Epithelial cell of proximal tubule (primary cell): ENCODE measurements around the gene ATXN7. TPM values are rescaled to one million over a fixed set of nuclear protein-coding genes. Genes with fewer than 3 reads are reported as not detected.

Source experiments
- DNase-seq: peaks from one replicate; pipeline ENCODE4 v3.0.0-alpha.2; 2011; ENCODE audit warnings: low read depth
- H3K4me3 ChIP-seq: 2 replicates; pipeline ENCODE4 v1.5.1; 2011; ENCODE audit warnings: low read depth, mild to moderate bottlenecking, low read length
- CTCF ChIP-seq: conservative IDR thresholded peaks from 2 replicates; pipeline ENCODE4 v1.5.1; 2012; ENCODE audit warnings: low read depth, mild to moderate bottlenecking, low read length
- total RNA-seq: library from RNA; depleted of rRNA; stranded (reverse); fragments of >200 nt; gene quantifications from 2 replicates; pipeline ENCODE4 v1.2.3, GENCODE V29; 2015

ATXN7 gene
- total RNA-seq, 1 donor from 2014 or later: 16.7 TPM

- no peak overlapping the region for H3K4me3 ChIP-seq
- no peak for DNase-seq
- no peak for TF ChIP-seq CTCF
Observed at GRCh38 chr3:64000453-64001055, 136.9 kb downstream of the ATXN7 start.

DNA sequence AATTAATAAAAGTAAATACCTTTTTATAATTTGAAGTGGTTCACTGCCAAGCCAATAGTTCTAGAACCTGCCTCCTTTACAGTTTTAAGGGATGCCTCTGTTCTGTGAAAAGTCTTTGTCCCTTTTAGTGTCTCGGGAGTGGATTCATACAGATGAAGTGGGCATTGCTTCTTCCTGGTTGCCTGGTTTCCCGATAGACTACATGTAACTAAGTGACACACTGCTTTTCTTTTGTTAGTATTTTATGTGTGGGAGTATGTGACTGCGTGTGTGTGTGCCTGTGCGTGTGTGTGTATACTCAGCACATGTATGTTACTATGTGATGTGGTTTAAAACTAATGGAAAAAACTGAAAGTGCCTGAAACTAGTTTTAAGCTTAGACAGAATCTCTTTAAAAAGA lies 138.6 kb downstream of the ATXN7 start:
- no peak for DNase-seq
- no peak overlapping the region for H3K4me3 ChIP-seq

GRCh38 chr3:64003589-64003988 lies 139.9 kb downstream of the ATXN7 start:
- no peak for DNase-seq
- TF ChIP-seq CTCF: no peak

More for the DNA sequence above, 138.6 kb downstream of the ATXN7 start:
- no peak for TF ChIP-seq CTCF

GRCh38 chr3:64008017-64008416 lies 144.3 kb downstream of the ATXN7 start:
- no peak for TF ChIP-seq CTCF
- DNase-seq: no peak
- H3K4me3 ChIP-seq: no peak overlapping the region

More at GRCh38 chr3:64003589-64003988, 139.9 kb downstream of the ATXN7 start:
- H3K4me3 ChIP-seq: no peak overlapping the region

DNA sequence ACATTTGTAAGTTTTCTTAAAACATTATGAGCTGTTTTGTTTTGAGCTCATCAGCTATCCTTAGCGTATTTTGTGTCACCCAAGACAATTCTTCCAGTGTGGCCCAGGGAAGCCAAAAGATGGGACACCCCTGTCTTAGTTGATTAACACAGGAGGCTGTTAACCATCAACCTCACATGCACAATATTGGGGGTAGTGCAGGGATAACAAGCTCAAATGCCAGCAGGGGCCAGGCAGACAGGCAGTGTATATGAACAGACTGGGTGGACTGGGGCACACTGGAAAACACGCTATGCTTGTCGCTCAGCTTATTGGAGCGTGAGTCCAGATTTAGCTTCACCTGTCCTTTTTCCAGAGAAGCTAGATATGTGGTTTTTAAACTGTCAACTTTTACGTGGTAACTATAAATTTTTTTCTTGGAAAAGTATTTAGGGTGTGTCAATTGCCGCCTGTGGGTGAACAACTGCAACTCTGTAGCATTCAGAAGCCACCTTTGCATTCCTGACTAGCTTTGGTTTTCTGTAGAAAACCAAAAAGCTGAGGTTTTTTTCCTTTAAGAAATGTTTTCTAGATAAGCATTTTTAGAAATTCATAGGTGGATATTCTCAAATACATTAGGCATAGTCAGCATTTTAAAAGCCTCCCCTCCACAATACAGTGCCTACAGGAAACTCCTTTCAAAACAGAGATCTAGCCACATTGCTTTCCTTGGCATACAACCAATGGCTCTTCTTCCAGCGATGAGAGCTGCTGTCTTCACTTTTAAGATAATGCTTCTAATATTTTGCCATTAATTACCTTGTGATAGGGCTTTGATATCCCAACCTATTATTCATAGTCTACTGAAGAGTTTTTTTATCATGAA lies 145.1 kb downstream of the ATXN7 start:
- TF ChIP-seq CTCF: no peak
- DNase-seq: no peak
- H3K4me3 ChIP-seq: no peak overlapping the region

GRCh38 chr3:64009528-64009927 lies 145.9 kb downstream of the ATXN7 start:
- DNase-seq: no peak
- TF ChIP-seq CTCF: no peak
- no peak overlapping the region for H3K4me3 ChIP-seq

GRCh38 chr3:64010199-64010598 lies 146.5 kb downstream of the ATXN7 start:
- no peak overlapping the region for H3K4me3 ChIP-seq
- no peak for DNase-seq
- TF ChIP-seq CTCF: no peak
